K562 (cell line): ENCODE data around the gene PPAT. TPM values are rescaled to one million over a fixed set of nuclear protein-coding genes. Genes with fewer than 3 reads are reported as not detected.

Experiments
- ATAC-seq: fragments of 200-7000 bp; cut with Tn5 transposase; 3 replicates; pipeline ENCODE4 v1.9.1; 2020; ENCODE audit warnings: moderate library complexity
- BruUV-seq: library from RNA; stranded (reverse); fragments of 400-500 nt; replicated peaks from 2 replicates; lab custom pipeline; 2021; lab: Mats Ljungman, UMichigan
- CTCF ChIA-PET: fragments of 300-600 bp; formaldehyde crosslinking; extraction: SDS; loops from one replicate; lab custom pipeline; 2021; ENCODE audit warnings: low intra/inter-chr PET ratio; lab: Yijun Ruan, JAX
- POLR2A ChIA-PET: fragments of 300-600, 350-650 bp; sonication (Branson Sonifier 250); formaldehyde crosslinking; extraction: SDS; loops from one replicate; lab custom pipeline; 2021; ENCODE audit warnings: antibody characterized with exemption, inconsistent platforms; lab: Yijun Ruan, JAX
- DNase-seq, 4 experiments: peaks; one replicate each; pipeline versions ENCODE4 v3.0.0 to v3.0.0-alpha.2; 2011 to 2018; ENCODE audit warnings: low spot score in 3 of 4, mixed read lengths in 3 of 4; ENCODE audit errors: extremely low read depth in 1 of 4
- FAIRE-seq: peaks from 2 replicates; lab custom pipeline; 2011; peaks lifted over from hg19 to GRCh38; lab: Jason Lieb, UNC
- H2AFZ ChIP-seq: 2 replicates; pipeline ENCODE4 v1.6.0; 2011; ENCODE audit warnings: low read depth, low read length, control low read depth, inconsistent platforms
- H3K27ac ChIP-seq: fragments of 200-600 bp; 3 replicates; pipeline ENCODE4 v1.8.0; 2011; ENCODE audit warnings: low read depth, mild to moderate bottlenecking, control low read depth, inconsistent platforms, low read length, moderate library complexity, mixed read lengths; ENCODE audit errors: extremely low read depth
- H3K27me3 ChIP-seq, 2 experiments: fragments of 300-600 bp in 1 of 2; 2 replicates in 1 of 2; 3 replicates in 1 of 2; pipeline versions ENCODE4 v1.6.0 to v1.8.0; 2011; ENCODE audit warnings: inconsistent platforms in 2 of 2, low read length in 2 of 2, mild to moderate bottlenecking in 1 of 2, mixed read lengths in 1 of 2, moderate library complexity in 1 of 2; ENCODE audit not compliant: control insufficient read depth in 2 of 2, insufficient read depth in 2 of 2
- H3K36me3 ChIP-seq: fragments of 300-600 bp; 3 replicates; pipeline ENCODE4 v1.8.0; 2011; ENCODE audit warnings: mild to moderate bottlenecking, low read length, inconsistent platforms; ENCODE audit not compliant: control insufficient read depth, insufficient read depth
- H3K4me1 ChIP-seq, 2 experiments: fragments of 200-600 bp in 1 of 2; replicated peaks in 1 of 2; 2 replicates in 1 of 2; 3 replicates in 1 of 2; pipeline versions ENCODE4 v1.5.1 to v1.8.0; 2011; ENCODE audit warnings: inconsistent platforms in 2 of 2, low read length in 2 of 2, mild to moderate bottlenecking in 1 of 2, mixed read lengths in 1 of 2, moderate library complexity in 1 of 2; ENCODE audit not compliant: control insufficient read depth in 2 of 2, insufficient read depth in 2 of 2
- H3K4me2 ChIP-seq: 2 replicates; pipeline ENCODE4 v1.6.1; 2011; ENCODE audit warnings: low read length, control low read depth, inconsistent platforms, mixed read lengths; ENCODE audit not compliant: insufficient read depth
- H3K4me3 ChIP-seq: fragments of 200-600 bp; sonication (generic), shearing (Covaris generic); 2 replicates; pipeline ENCODE4 v1.5.1; 2016; ENCODE audit warnings: control low read depth, inconsistent platforms
- H3K79me2 ChIP-seq: fragments of 200-600 bp; 3 replicates; pipeline ENCODE4 v1.8.0; 2011; ENCODE audit warnings: low read length, inconsistent platforms; ENCODE audit not compliant: control insufficient read depth, insufficient read depth
- H3K9ac ChIP-seq, 2 experiments: 2 replicates each; pipeline versions ENCODE4 v1.6.0 to v1.6.1; 2011; ENCODE audit warnings: low read depth in 2 of 2, low read length in 2 of 2, control low read depth in 1 of 2, inconsistent platforms in 1 of 2, mild to moderate bottlenecking in 1 of 2, mixed read lengths in 1 of 2; ENCODE audit not compliant: insufficient read depth in 1 of 2
- H3K9me1 ChIP-seq: one replicate; pipeline ENCODE4 v1.6.0; 2011; ENCODE audit warnings: inconsistent platforms, mild to moderate bottlenecking, low read length, moderate library complexity; ENCODE audit not compliant: control insufficient read depth, insufficient read depth
- H3K9me3 ChIP-seq: replicated peaks from 2 replicates; pipeline ENCODE4 v1.5.1; 2011; ENCODE audit warnings: low read depth, low read length, inconsistent platforms; ENCODE audit not compliant: control insufficient read depth, insufficient read depth
- H4K20me1 ChIP-seq: replicated peaks from 2 replicates; pipeline ENCODE4 v1.6.1; 2011; ENCODE audit warnings: low read length, inconsistent platforms, mixed read lengths; ENCODE audit not compliant: control insufficient read depth, insufficient read depth
- RAD21 ChIP-seq, 2 experiments: fragments of 250-450 bp in 1 of 2; fragments of 450-650 bp in 1 of 2; sonication (Bioruptor Pico) in 1 of 2; formaldehyde crosslinking in 1 of 2; IDR thresholded peaks in 1 of 2; conservative IDR thresholded peaks in 1 of 2; 2 replicates each; pipeline versions ENCODE4 v1.4.0 to v1.8.0; 2020 to 2022; ENCODE audit warnings: mild to moderate bottlenecking in 2 of 2, moderate library complexity in 1 of 2
- SMC3 ChIP-seq: conservative IDR thresholded peaks from 2 replicates; pipeline ENCODE4 v1.6.1; 2011; ENCODE audit warnings: low read depth, low read length, improper control_type of control experiment; ENCODE audit not compliant: insufficient read depth
- STAT5A ChIP-seq: IDR thresholded peaks from 2 replicates; pipeline ENCODE4 v1.6.1; 2012; ENCODE audit warnings: low read length, inconsistent platforms, borderline replicate concordance
- U2AF1 ChIP-seq: fragments of 200-400 bp; formaldehyde crosslinking; optimal IDR thresholded peaks from 2 replicates; pipeline ENCODE3; 2017; ENCODE audit warnings: mild to moderate bottlenecking, low read depth, low read length, moderate library complexity
- WGBS: fragments of 100-300 bp; shearing (Covaris generic); methylation state at CpG from one replicate; pipeline ENCODE4 v1.1.6; 2016; ENCODE audit warnings: low coverage, mixed read lengths; ENCODE audit not compliant: insufficient coverage; ENCODE audit errors: missing lambda C conversion rate; 5-methylcytosine and 5-hydroxymethylcytosine counted together
- in situ Hi-C: fragments of 300-500 bp; cut with MboI; formaldehyde crosslinking; loops from 4 replicates; pipeline ENCODE4 v1.15.0; 2018; ENCODE audit warnings: inconsistent platforms, mixed read lengths
- intact Hi-C: fragments of 100-400 bp; cut with micrococcal nuclease; formaldehyde crosslinking; loops from 2 replicates; pipeline ENCODE4 v1.14.2; 2022
- polyA plus RNA-seq, 8 experiments: library from polyadenylated mRNA; depleted of rRNA in 4 of 8; stranded (reverse) in 5 of 8; unstranded in 3 of 8; fragments of >200 nt; fragmentation: Nextera tagmentation in 2 of 8; fragmentation: Illumina TruSeq in 1 of 8; extraction: Ambion mirVana in 2 of 8; extraction: Trizol in 1 of 8; gene quantifications; 2 replicates each; pipeline versions ENCODE4 v1.2.1 to v1.2.3, GENCODE V29; 2011 to 2014; ENCODE audit warnings: inconsistent platforms in 1 of 8, missing spikeins in 1 of 8
- total RNA-seq, 7 experiments: library from RNA; depleted of rRNA in 6 of 7; stranded (reverse); fragments of >200 nt in 6 of 7; fragmentation: Illumina TruSeq in 2 of 7; extraction: Trizol in 2 of 7; gene quantifications; 2 replicates each; pipeline versions ENCODE4 v1.2.1 to v1.2.3, GENCODE V29; 2011 to 2021; ENCODE audit warnings: low replicate concordance in 1 of 7
- TF ChIP-seq, protein P1 (sequence below): fragments of 450-650 bp; formaldehyde crosslinking; IDR thresholded peaks from 2 replicates; pipeline ENCODE4 v1.4.0; 2020; ENCODE audit warnings: mild to moderate bottlenecking, moderate library complexity
- TF ChIP-seq, protein P2 (sequence below): fragments of 450-650 bp; IDR thresholded peaks from 2 replicates; pipeline ENCODE4 v1.6.1; 2017; ENCODE audit warnings: antibody characterized with exemption, mild to moderate bottlenecking
- TF ChIP-seq, protein P3 (sequence below), 3 experiments: IDR thresholded peaks in 2 of 3; conservative IDR thresholded peaks in 1 of 3; 2 replicates each; pipeline ENCODE4 v1.5.1; 2011 to 2012; ENCODE audit warnings: low read length in 3 of 3, mild to moderate bottlenecking in 3 of 3, control low read depth in 2 of 3, improper control_type of control experiment in 1 of 3, inconsistent platforms in 1 of 3, low read depth in 1 of 3, mixed read lengths in 1 of 3, moderate library complexity in 1 of 3; ENCODE audit not compliant: insufficient read depth in 2 of 3

PPAT gene
- total and polyA plus RNA-seq, 9 of the 15 experiments (the other 6 are each of a cell fraction or from before 2014, with no cell fraction given) = 36.2 to 75.8 (median 55.5) TPM

DNA sequence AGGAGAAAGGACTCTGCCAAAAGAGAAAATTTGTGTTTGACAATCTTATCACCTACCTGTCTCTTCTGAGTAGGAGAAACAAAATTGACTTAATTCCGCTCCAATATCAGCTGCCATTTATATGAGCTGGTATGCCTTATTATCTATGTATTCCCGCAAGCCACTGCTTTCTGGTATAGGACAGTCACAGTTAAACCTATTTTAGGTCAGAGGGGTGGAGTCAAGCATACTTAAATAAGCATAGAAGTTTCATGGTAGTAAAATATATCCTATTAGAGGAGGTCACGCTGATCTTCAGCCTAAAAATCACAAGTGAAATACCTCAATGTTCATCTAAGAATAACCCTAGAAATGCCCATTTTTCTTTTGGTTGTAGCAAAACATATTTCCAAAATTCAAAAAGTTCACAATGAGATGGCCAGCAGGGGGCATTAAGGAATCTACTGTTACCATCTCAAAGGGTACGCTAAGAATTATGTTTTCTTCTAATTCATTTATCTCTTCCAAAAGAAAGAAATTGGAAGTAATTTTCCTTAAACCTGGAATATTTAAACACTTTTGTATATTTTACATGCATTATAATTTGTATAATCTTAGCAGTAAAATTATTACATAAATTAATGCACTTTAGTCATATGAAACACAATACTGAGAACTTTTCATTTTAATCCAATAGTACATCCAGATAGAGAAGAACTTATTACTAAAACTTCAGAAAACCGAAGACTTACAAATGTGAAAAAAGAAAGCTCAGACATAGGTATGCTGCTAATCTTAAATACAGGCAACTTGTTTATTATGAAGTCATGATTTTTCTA, 10.5 kb downstream of the PPAT start:
- ATAC-seq = peak; percentile 75
- Histone ChIP-seq H3K9ac (no peak overlapping the region), H3K27me3 (no peaks in the 10 kb centered on the region), H3K4me1 (peaks cover 0 to 9% of the 10 kb centered on the region in 2 experiments; a peak in 3 of 5 replicates), H3K36me3 (peaks cover 39% of the 10 kb centered on the region; the same call in 2 of the 3 replicates), H3K79me2 (peaks cover 100% of the 10 kb centered on the region), H3K9me1 (no peaks in the 10 kb centered on the region), H3K4me3 (no peak overlapping the region), H2AFZ (no peak overlapping the region), H3K9me3 (no peaks in the 10 kb centered on the region), H4K20me1 (peaks cover 10% of the 10 kb centered on the region; the same call in 1 of the 2 replicates), H3K4me2 (no peak overlapping the region), H3K27ac (no peak overlapping the region)
- intact Hi-C loops = no loop called here
- 25% methylated on average over 5 of the region's 5 CpGs for WGBS
- in situ Hi-C loops = no loop called here
- peak; percentile 42 for FAIRE-seq
- DNase-seq = peak; percentile 20 to 51 (median 35)
- POLR2A ChIA-PET = interaction anchor here (0.7 to 2.1 kb wide), 6 partner anchors 11 to 41 kb away, joined by 3 to 10 read pairs (median 4); partner anchors contain the start of genes PAICS and PPAT
- BruUV-seq = no TSS peak
- CTCF ChIA-PET = interaction anchor here (0.6 to 1.6 kb wide), 4 partner anchors 119 to 375 kb away, joined by 3 to 6 read pairs (median 4); no protein-coding TSS in a partner anchor
- peak; percentile 18; the same call in 1 of the 2 replicates for TF ChIP-seq SMC3
- TF ChIP-seq, protein P1, sequence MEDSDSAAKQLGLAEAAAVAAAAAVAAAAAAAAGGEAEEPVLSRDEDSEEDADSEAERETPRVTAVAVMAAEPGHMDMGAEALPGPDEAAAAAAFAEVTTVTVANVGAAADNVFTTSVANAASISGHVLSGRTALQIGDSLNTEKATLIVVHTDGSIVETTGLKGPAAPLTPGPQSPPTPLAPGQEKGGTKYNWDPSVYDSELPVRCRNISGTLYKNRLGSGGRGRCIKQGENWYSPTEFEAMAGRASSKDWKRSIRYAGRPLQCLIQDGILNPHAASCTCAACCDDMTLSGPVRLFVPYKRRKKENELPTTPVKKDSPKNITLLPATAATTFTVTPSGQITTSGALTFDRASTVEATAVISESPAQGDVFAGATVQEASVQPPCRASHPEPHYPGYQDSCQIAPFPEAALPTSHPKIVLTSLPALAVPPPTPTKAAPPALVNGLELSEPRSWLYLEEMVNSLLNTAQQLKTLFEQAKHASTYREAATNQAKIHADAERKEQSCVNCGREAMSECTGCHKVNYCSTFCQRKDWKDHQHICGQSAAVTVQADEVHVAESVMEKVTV (CRISPR knock-in tag) = 0 out of 2 replicates have a peak, but pooled peaks have one; percentile 13
- no peak for TF ChIP-seq U2AF1
- no peak for TF ChIP-seq STAT5A
- TF ChIP-seq, protein P2, sequence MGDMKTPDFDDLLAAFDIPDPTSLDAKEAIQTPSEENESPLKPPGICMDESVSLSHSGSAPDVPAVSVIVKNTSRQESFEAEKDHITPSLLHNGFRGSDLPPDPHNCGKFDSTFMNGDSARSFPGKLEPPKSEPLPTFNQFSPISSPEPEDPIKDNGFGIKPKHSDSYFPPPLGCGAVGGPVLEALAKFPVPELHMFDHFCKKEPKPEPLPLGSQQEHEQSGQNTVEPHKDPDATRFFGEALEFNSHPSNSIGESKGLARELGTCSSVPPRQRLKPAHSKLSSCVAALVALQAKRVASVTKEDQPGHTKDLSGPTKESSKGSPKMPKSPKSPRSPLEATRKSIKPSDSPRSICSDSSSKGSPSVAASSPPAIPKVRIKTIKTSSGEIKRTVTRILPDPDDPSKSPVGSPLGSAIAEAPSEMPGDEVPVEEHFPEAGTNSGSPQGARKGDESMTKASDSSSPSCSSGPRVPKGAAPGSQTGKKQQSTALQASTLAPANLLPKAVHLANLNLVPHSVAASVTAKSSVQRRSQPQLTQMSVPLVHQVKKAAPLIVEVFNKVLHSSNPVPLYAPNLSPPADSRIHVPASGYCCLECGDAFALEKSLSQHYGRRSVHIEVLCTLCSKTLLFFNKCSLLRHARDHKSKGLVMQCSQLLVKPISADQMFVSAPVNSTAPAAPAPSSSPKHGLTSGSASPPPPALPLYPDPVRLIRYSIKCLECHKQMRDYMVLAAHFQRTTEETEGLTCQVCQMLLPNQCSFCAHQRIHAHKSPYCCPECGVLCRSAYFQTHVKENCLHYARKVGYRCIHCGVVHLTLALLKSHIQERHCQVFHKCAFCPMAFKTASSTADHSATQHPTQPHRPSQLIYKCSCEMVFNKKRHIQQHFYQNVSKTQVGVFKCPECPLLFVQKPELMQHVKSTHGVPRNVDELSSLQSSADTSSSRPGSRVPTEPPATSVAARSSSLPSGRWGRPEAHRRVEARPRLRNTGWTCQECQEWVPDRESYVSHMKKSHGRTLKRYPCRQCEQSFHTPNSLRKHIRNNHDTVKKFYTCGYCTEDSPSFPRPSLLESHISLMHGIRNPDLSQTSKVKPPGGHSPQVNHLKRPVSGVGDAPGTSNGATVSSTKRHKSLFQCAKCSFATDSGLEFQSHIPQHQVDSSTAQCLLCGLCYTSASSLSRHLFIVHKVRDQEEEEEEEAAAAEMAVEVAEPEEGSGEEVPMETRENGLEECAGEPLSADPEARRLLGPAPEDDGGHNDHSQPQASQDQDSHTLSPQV = no peak
- TF ChIP-seq, protein P3, sequence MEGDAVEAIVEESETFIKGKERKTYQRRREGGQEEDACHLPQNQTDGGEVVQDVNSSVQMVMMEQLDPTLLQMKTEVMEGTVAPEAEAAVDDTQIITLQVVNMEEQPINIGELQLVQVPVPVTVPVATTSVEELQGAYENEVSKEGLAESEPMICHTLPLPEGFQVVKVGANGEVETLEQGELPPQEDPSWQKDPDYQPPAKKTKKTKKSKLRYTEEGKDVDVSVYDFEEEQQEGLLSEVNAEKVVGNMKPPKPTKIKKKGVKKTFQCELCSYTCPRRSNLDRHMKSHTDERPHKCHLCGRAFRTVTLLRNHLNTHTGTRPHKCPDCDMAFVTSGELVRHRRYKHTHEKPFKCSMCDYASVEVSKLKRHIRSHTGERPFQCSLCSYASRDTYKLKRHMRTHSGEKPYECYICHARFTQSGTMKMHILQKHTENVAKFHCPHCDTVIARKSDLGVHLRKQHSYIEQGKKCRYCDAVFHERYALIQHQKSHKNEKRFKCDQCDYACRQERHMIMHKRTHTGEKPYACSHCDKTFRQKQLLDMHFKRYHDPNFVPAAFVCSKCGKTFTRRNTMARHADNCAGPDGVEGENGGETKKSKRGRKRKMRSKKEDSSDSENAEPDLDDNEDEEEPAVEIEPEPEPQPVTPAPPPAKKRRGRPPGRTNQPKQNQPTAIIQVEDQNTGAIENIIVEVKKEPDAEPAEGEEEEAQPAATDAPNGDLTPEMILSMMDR (IDR thresholded peaks at IDR 0.05 in 2 of 3, conservative IDR thresholded peaks at IDR 0.05 in 1 of 3; ENCODE audit: insufficient read depth in 2 of 3, low read depth in 1 of 3, low read length in 3 of 3) = peak; percentile 31 to 67 (median 54); a peak in 5 of 6 replicates
- peak; percentile 48 to 54 for TF ChIP-seq RAD21 (CRISPR knock-in tag; conservative IDR thresholded peaks at IDR 0.05 in 1 of 2, IDR thresholded peaks at IDR 0.05 in 1 of 2)
